Astrocyte (in vitro differentiated cells and primary cell): ENCODE data around the gene CAPSL. TPM values are rescaled to one million over a fixed set of nuclear protein-coding genes. Genes with fewer than 3 reads are reported as not detected.

Experiments
- DNase-seq: peaks from one replicate; pipeline ENCODE4 v3.0.0-alpha.2; 2010; ENCODE audit warnings: low read depth
- FAIRE-seq: peaks from 2 replicates; lab custom pipeline; 2011; peaks lifted over from hg19 to GRCh38; lab: Jason Lieb, UNC
- H2AFZ ChIP-seq: 2 replicates; pipeline ENCODE4 v1.6.0; 2012; ENCODE audit warnings: low read depth, low read length, inconsistent platforms
- H3K27ac ChIP-seq: 2 replicates; pipeline ENCODE4 v1.5.1; 2011; ENCODE audit warnings: low read depth, low read length, inconsistent platforms
- H3K27me3 ChIP-seq: 2 replicates; pipeline ENCODE4 v1.6.0; 2011; ENCODE audit warnings: low read length, inconsistent platforms; ENCODE audit not compliant: insufficient read depth
- H3K36me3 ChIP-seq: 2 replicates; pipeline ENCODE4 v1.5.1; 2011; ENCODE audit warnings: low read length, inconsistent platforms; ENCODE audit not compliant: insufficient read depth
- H3K4me1 ChIP-seq: 2 replicates; pipeline ENCODE4 v1.5.1; 2011; ENCODE audit warnings: low read length, inconsistent platforms; ENCODE audit not compliant: insufficient read depth
- H3K4me2 ChIP-seq: 2 replicates; pipeline ENCODE4 v1.6.0; 2012; ENCODE audit warnings: low read length, inconsistent platforms
- H3K4me3 ChIP-seq: 2 replicates; pipeline ENCODE4 v1.5.1; 2011; ENCODE audit warnings: low read depth, mild to moderate bottlenecking, low read length, inconsistent platforms; ENCODE audit not compliant: insufficient read depth
- H3K79me2 ChIP-seq: 2 replicates; pipeline ENCODE4 v1.6.0; 2012; ENCODE audit warnings: mild to moderate bottlenecking, low read length, inconsistent platforms; ENCODE audit not compliant: insufficient read depth
- H3K9ac ChIP-seq: 2 replicates; pipeline ENCODE4 v1.6.0; 2012; ENCODE audit warnings: mild to moderate bottlenecking, low read length, inconsistent platforms
- H3K9me3 ChIP-seq: 2 replicates; pipeline ENCODE4 v1.5.1; 2012; ENCODE audit warnings: low read depth, mild to moderate bottlenecking, low read length, inconsistent platforms; ENCODE audit not compliant: insufficient read depth
- H4K20me1 ChIP-seq: 2 replicates; pipeline ENCODE4 v1.6.0; 2012; ENCODE audit warnings: low read length, inconsistent platforms; ENCODE audit not compliant: insufficient read depth
- H3K27ac Mint-ChIP-seq: one replicate; pipeline ENCODE4 v1.8.0; 2021; ENCODE audit warnings: mild to moderate bottlenecking, mixed read lengths; ENCODE audit not compliant: unreplicated experiment
- H3K27me3 Mint-ChIP-seq: one replicate; pipeline ENCODE4 v1.8.0; 2021; ENCODE audit warnings: low read depth, mixed read lengths; ENCODE audit not compliant: unreplicated experiment
- H3K36me3 Mint-ChIP-seq: one replicate; pipeline ENCODE4 v1.8.0; 2021; ENCODE audit warnings: low read depth, mixed read lengths; ENCODE audit not compliant: unreplicated experiment
- H3K4me1 Mint-ChIP-seq: one replicate; pipeline ENCODE4 v1.8.0; 2021; ENCODE audit warnings: low read depth, mixed read lengths; ENCODE audit not compliant: unreplicated experiment
- H3K4me3 Mint-ChIP-seq: one replicate; pipeline ENCODE4 v1.8.0; 2021; ENCODE audit warnings: mild to moderate bottlenecking, moderate library complexity, mixed read lengths; ENCODE audit not compliant: unreplicated experiment
- H3K9me3 Mint-ChIP-seq: one replicate; pipeline ENCODE4 v1.8.0; 2021; ENCODE audit warnings: mild to moderate bottlenecking, mixed read lengths; ENCODE audit not compliant: unreplicated experiment
- EZH2 ChIP-seq: IDR thresholded peaks from 2 replicates; pipeline ENCODE4 v1.6.1; 2012; ENCODE audit warnings: mild to moderate bottlenecking, low read length, inconsistent platforms; ENCODE audit not compliant: insufficient read depth
- total RNA-seq: library from RNA; stranded (reverse); gene quantifications from 2 replicates; pipeline ENCODE4 v1.2.1, GENCODE V29; 2021
- TF ChIP-seq, protein P1 (sequence below): IDR thresholded peaks from 2 replicates; pipeline ENCODE4 v1.5.1; 2011; ENCODE audit warnings: low read depth, mild to moderate bottlenecking, inconsistent platforms, low read length, moderate library complexity; ENCODE audit not compliant: insufficient read depth

The CAPSL gene
- total RNA-seq, 1 donor from 2014 or later = not detected

DNA sequence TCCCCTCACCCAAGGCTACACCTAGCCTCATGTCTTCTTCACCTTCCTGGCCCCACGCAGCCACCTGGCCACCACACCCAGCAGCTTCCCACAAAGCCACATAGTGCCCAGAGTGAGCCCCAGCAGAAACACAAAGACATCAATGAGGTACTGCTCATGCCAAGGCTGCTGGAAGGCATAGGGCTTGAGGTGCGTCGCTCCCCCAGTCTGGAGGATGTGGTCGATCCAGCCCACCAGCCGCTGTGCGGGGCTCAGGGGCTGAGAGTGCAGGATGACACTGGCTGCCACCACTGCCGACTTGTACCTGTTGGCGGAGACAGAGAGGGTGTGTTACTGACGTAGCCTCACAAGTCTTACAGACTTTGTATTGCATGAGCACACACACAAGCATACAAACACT is 15.8 kb upstream of the CAPSL start:
- H3K4me1 ChIP-seq = no peaks in the 10 kb centered on the region
- H3K27me3 ChIP-seq = no peaks in the 10 kb centered on the region
- no peak overlapping the region for H3K27ac Mint-ChIP-seq
- H3K9ac ChIP-seq = no peak overlapping the region
- H3K79me2 ChIP-seq = no peaks in the 10 kb centered on the region
- no peak overlapping the region for H3K4me3 ChIP-seq
- H2AFZ ChIP-seq = no peak overlapping the region
- no peak for DNase-seq
- H3K4me1 Mint-ChIP-seq = no peaks in the 10 kb centered on the region
- no peak overlapping the region for H3K4me2 ChIP-seq
- no peaks in the 10 kb centered on the region for H3K9me3 ChIP-seq
- no peaks in the 10 kb centered on the region for H3K9me3 Mint-ChIP-seq
- TF ChIP-seq, protein P1, sequence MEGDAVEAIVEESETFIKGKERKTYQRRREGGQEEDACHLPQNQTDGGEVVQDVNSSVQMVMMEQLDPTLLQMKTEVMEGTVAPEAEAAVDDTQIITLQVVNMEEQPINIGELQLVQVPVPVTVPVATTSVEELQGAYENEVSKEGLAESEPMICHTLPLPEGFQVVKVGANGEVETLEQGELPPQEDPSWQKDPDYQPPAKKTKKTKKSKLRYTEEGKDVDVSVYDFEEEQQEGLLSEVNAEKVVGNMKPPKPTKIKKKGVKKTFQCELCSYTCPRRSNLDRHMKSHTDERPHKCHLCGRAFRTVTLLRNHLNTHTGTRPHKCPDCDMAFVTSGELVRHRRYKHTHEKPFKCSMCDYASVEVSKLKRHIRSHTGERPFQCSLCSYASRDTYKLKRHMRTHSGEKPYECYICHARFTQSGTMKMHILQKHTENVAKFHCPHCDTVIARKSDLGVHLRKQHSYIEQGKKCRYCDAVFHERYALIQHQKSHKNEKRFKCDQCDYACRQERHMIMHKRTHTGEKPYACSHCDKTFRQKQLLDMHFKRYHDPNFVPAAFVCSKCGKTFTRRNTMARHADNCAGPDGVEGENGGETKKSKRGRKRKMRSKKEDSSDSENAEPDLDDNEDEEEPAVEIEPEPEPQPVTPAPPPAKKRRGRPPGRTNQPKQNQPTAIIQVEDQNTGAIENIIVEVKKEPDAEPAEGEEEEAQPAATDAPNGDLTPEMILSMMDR = no peak
- TF ChIP-seq EZH2 = no peak
- H3K36me3 Mint-ChIP-seq = no peaks in the 10 kb centered on the region
- H3K27me3 Mint-ChIP-seq = peaks cover 13% of the 10 kb centered on the region
- no peak overlapping the region for H3K4me3 Mint-ChIP-seq
- FAIRE-seq = no peak
- H3K36me3 ChIP-seq = no peaks in the 10 kb centered on the region
- no peak overlapping the region for H3K27ac ChIP-seq
- H4K20me1 ChIP-seq = no peaks in the 10 kb centered on the region

DNA sequence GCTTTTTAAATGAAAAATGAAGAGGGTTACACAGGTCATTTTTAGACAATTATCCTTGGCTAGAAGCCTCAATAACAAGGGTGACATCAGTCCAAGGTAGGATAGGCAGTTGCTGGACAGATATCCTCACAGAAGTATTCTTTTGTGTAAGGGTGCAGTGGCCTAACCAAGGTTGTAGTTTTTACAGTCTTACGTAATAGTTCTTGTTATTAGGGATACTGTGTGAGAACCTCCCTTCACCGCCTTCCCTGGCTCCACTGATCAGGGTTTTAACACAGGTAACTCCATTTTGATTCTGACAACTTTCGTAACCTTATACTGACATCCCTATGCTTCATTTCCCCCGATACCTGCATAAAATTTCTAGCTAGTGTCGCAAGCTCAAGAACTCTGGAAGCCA is 8.7 kb upstream of the CAPSL start:
- Histone ChIP-seq H4K20me1 (no peaks in the 10 kb centered on the region), H3K79me2 (no peaks in the 10 kb centered on the region), H2AFZ (no peak overlapping the region), H3K4me1 (no peaks in the 10 kb centered on the region), H3K27ac (no peak overlapping the region), H3K9me3 (no peaks in the 10 kb centered on the region), H3K27me3 (no peaks in the 10 kb centered on the region), H3K4me3 (no peak overlapping the region), H3K36me3 (no peaks in the 10 kb centered on the region), H3K4me2 (no peak overlapping the region), H3K9ac (no peak overlapping the region)
- no peaks in the 10 kb centered on the region for H3K36me3 Mint-ChIP-seq
- TF ChIP-seq, protein P1 = no peak
- TF ChIP-seq EZH2 = no peak
- H3K27ac Mint-ChIP-seq = no peak overlapping the region
- no peaks in the 10 kb centered on the region for H3K4me1 Mint-ChIP-seq
- FAIRE-seq = no peak
- no peak for DNase-seq
- H3K27me3 Mint-ChIP-seq = peaks cover under 1% of the 10 kb centered on the region
- H3K9me3 Mint-ChIP-seq = peaks cover 3% of the 10 kb centered on the region
- H3K4me3 Mint-ChIP-seq = no peak overlapping the region

DNA sequence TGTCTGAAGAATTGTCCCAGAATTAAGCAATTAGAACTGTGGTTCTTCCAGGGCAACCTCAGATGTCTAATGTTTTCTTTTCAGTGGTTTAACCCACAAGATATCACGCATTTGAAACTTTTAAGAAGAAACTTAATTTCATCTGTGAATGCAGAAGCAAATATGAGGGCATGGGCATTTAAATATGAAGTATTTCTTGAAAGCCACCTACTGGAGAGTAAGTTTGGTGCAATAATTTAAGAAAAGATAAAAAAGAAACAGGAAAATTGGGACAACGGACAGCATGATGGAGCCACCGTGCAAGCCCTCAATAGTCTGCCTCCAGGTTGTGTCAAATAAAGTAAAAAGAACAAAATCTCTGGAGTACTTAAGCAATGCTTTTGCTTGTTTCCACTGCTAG is 1.2 kb upstream of the CAPSL start:
- Mint-ChIP-seq H3K27me3 (no peaks in the 10 kb centered on the region), H3K4me3 (no peak overlapping the region), H3K4me1 (no peaks in the 10 kb centered on the region)

More for the DNA sequence above, 1.2 kb upstream of the CAPSL start:
- no peaks in the 10 kb centered on the region for H3K36me3 Mint-ChIP-seq
- Histone ChIP-seq H3K36me3 (no peaks in the 10 kb centered on the region), H3K4me1 (no peaks in the 10 kb centered on the region), H3K27ac (no peak overlapping the region), H3K79me2 (no peaks in the 10 kb centered on the region), H4K20me1 (no peaks in the 10 kb centered on the region), H3K4me3 (no peak overlapping the region), H3K9me3 (no peaks in the 10 kb centered on the region), H3K4me2 (no peak overlapping the region), H2AFZ (no peak overlapping the region), H3K9ac (no peak overlapping the region), H3K27me3 (peaks cover 4% of the 10 kb centered on the region)
- H3K27ac Mint-ChIP-seq = no peak overlapping the region
- TF ChIP-seq EZH2 = no peak
- TF ChIP-seq, protein P1 = peak; percentile 11
- FAIRE-seq (no peak), DNase-seq (no peak)
- peaks cover 2% of the 10 kb centered on the region for H3K9me3 Mint-ChIP-seq
